GM18951 (cell line): ENCODE data around the gene PPIAL4G.
"Not testable (repeated sequence)": the region's sequence is repeated elsewhere in the genome, so short reads cannot be mapped to it uniquely, and the experiment has no call there.

Source experiments
- POLR2A ChIP-seq: IDR thresholded peaks from 4 replicates; pipeline ENCODE4 v1.6.1; 2011; ENCODE audit warnings: mild to moderate bottlenecking; ENCODE audit not compliant: insufficient read length, insufficient read depth; ENCODE audit errors: extremely low read depth
- in situ Hi-C: fragments of 300-500 bp; cut with MboI; formaldehyde crosslinking; loops from one replicate; pipeline ENCODE4 v1.12.0; 2022; ENCODE audit warnings: low sequenced_read_pairs, mixed read lengths, inconsistent platforms; ENCODE audit not compliant: unreplicated experiment

Gene PPIAL4G

DNA sequence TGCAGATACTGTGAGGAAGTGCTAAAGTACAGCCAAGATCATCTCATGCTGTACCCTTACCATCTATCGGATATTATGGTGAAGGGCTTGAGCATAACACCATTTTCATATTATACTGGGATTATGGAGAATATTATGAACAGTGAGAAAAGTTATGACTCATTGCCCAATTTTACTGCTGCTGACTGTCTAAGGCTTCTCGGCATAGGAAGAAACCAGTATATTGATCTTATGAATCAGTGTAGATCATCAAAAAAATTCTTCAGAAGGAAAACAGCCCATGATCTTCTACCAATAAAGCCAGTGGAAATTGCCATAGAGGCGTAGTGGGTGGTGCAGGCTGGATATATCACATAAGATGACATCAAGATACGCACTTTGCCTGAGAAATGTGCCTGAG, 47.7 kb downstream of the PPIAL4G start:
- TF ChIP-seq POLR2A: no peak
- in situ Hi-C loops: no loop called here

- TF ChIP-seq POLR2A: no peak
- in situ Hi-C loops: no loop called here
Measured at GRCh38 chr1:148434832-148435231, 48.3 kb downstream of the PPIAL4G start.

DNA sequence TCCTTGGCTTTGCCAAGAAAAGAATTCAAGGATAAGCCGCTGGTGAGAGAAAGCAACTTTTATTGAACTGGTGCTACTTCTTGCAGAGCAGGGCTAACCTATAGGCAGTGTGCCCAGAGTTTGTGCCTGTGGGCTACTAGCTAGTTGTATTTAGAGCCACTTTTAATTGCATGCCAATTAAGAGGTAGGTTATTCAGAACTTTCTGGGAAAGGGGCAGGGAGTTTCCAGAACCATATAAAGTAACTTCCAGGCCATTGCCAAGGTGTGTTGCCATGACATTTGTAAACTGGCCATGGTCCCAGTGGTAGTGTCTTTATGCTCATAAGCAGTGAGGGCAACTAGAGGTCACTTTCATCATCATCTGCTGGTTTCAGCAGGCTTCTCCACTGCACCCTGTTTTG, 50.2 kb downstream of the PPIAL4G start:
- in situ Hi-C loops: not testable (repeated sequence)
